HG03139 (cell line): ENCODE measurements around the gene FHL2.

ENCODE experiments used
- ATAC-seq: cut with Tn5 transposase; IDR thresholded peaks from one replicate; pipeline ENCODE4 v1.9.1; 2021; ENCODE audit not compliant: unreplicated experiment

Gene FHL2

DNA sequence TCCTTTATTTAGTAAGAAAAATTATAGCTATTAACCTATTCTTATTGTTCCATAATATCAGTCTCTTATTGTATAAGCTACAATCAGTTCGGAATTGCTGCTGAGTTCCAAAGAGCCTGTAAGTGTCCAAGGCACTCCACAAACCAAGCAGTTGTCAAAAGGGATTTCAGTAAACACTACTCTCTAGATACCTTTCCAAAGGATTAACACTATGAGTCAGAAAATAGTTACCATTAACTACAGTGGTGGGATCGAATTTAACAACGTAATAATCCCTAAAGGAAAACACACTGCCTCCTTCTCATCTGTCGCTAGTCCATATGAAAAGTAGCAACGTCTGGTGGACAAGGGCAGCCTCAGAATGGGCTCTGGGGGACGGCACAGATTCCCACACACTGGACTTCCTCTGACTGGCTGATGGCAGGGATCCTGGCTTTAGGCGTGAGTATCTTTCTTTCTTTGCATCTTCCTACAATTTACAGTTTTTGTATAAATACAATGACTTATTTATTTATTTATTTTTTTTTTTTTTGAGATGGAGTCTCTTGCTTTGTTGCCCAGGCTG lies 78.1 kb downstream of the FHL2 start:
- ATAC-seq, result no peak

- ATAC-seq, result no peak
Observed at GRCh38 chr2:105317937-105318336, 80.9 kb downstream of the FHL2 start.

DNA sequence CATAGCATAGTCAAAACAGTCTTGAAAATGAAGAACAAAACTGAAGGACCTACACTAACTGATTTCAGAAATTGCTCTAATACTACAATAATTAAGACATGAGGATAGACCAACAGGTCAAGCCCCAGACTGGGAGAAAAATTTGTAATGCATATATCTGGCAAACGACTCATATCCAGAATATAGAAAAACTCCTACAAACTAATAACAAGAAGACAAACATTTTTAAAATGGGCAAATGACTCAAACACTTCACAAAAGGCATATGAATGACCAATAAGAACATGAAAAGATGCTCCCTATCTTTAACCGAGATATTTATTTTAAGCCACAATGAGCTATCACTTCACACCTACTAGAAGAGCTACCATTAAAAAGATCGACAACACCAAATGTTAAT lies 83.5 kb downstream of the FHL2 start:
- no peak for ATAC-seq

GRCh38 chr2:105313877-105314276 lies 85.0 kb downstream of the FHL2 start:
- ATAC-seq, result no peak
